Skeletal muscle cell (primary cell): ENCODE data around the gene GPR82.
"Not testable (repeated sequence)": the region's sequence is repeated elsewhere in the genome, so short reads cannot be mapped to it uniquely, and the experiment has no call there.

Experiments
- DNase-seq: peaks from one replicate; pipeline ENCODE4 v3.0.0-alpha.2; 2010; ENCODE audit warnings: low read depth
- H3K4me3 ChIP-seq: 2 replicates; pipeline ENCODE4 v1.5.1; 2011; ENCODE audit warnings: low read depth, mild to moderate bottlenecking, control low read depth, low read length, moderate library complexity

GPR82 gene

GRCh38 chrX:41716767-41717473 lies 7.1 kb upstream of the GPR82 start:
- no peak overlapping the region for H3K4me3 ChIP-seq
- no peak for DNase-seq

DNA sequence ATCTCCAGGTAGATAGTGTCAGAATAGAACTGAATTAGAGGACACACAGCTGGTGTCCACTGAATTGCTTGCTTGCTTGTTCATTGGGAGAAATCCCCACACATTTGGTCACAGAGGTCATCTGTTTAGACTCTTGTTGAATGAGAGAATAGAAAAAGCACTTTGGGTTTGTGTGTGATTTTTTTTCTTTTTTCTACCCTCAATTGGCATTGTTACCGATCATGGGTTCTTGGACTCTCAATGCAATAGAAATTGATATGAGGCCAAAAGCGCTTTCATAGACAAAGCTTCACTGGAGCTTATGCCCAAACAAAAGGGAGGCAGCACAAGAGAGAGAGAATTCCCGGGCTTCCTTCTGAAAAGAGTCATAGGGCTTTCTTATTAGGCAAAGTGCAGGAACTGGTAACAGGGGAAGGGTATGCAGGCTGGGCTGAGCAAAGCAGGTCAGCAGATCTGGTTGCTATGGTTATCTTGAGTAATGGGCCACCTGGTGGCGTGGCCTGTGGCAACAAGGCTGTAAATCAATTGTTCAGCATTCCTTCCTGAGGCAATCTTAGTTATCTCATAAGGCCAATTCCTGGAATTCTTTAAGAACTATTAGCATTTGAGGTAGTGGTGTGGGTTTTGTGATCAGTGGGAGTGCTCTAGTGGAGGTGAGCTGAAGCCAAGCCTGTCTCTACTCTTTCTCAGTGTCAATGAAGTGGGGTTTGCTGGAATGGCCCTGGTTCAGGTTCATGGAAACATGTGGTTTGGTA lies 5.3 kb upstream of the GPR82 start:
- no peak for DNase-seq
- H3K4me3 ChIP-seq, result no peak overlapping the region

- H3K4me3 ChIP-seq, DNase-seq: not testable (repeated sequence)
These were observed 4.4 kb upstream of the GPR82 start for GRCh38 chrX:41719610-41720009.

DNA sequence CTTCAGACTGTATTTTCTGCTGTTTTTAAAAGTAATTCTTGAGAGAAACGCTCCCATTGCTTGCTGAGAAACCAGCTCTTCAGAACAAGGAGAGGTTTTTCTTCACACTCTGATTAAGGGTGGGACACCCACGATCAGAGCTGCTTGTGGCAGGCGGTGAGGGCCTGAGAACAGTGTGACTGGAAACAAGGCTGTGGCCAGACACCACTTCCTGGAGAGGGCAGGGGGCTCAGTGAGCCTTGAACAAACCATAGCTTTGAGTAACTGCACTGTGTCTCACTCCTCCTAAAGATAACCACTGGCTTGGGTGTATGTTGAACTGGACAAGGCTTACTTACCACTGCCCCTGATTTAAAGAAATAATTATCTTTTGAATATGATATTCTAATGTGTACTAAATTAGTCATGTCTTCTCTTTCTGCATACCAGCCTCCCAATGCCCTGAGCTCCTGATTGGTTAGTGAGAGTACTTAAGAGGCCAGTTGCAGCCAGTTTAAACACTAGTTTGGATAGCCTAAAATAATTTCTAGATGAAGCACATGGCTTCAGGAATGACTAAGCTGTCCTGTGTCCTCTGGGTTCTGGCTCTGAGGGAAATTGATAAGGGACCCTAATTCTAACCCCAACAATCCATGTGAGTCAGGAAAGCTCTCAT lies 3.7 kb upstream of the GPR82 start:
- H3K4me3 ChIP-seq, result no peak overlapping the region
- no peak for DNase-seq

DNA sequence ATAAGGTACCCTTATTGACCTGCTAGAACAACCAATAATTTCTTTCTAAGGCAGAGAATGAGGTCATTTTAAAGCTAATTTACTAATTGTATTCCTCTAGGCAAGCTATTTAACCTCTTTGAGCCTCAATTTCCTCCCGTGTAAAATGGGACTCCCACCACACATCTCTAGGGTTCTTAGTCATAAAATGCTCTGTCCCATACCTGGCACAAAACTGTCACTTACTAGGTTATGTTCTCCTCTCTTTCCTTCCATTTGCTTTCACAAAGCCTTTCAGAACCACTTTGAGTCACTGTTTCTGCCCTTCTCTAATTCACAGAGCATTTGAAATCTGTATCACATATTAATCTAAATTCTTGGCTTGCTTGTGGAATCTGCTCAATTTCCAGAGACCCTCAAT lies 2.4 kb upstream of the GPR82 start:
- no peak overlapping the region for H3K4me3 ChIP-seq
- DNase-seq, result no peak

DNA sequence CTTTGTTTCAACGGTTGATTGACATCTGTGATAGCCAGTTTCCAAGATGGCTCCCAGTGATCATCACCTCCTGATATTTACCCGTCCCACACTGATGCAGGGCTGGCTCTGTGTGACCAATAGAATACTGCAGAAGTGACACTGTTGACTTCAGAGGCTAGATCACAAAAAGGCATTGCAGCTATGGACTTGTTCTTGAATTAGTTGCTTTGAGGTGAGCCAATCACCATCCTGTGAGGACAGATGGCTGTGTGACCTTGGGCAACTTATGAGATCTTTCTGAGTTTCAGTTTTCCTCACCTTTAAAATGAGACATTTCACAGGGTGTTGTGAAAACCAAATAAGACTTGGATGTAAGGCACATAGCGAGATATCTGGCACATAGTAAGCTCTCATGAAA lies 1.8 kb upstream of the GPR82 start:
- H3K4me3 ChIP-seq, result no peak overlapping the region

DNA sequence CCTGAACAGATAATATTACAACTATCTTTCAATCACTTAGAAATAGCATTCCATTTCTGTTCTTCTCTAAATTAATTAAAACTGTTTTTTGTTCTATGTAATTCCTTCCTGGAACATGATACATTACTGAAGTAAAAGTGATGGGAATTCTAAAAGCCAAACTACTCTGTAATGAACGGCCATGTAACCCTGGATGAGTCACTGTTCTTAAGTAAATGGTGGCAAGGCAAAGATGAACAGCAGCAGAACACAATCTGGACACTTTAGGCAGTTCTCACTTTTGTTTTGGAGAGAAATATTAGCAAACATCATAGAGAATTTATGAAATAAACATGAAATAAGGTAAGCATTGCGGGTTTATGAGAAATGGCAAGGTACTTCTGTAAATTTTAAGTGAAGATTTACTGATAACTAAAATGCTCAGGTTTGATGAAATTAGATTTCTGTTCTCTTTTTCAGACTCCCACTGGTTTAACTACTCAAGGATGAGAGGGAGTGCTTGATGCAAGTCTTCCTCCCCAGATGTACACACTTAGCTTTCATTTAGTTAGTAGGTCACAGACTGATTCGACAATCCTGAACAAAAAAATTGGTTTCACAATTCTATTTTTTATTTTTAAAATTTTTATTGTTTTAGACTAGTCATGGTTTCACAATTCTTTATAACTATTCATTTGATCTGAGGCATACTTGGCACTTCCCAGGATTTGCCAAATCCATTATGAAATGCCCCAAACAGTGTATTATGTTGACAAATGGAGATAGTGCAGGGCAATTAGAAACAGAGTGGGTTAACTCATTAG lies 964 bp upstream of the GPR82 start:
- no peak for DNase-seq
- H3K4me3 ChIP-seq, result no peak overlapping the region

More for the DNA sequence above, 1.8 kb upstream of the GPR82 start:
- no peak for DNase-seq

DNA sequence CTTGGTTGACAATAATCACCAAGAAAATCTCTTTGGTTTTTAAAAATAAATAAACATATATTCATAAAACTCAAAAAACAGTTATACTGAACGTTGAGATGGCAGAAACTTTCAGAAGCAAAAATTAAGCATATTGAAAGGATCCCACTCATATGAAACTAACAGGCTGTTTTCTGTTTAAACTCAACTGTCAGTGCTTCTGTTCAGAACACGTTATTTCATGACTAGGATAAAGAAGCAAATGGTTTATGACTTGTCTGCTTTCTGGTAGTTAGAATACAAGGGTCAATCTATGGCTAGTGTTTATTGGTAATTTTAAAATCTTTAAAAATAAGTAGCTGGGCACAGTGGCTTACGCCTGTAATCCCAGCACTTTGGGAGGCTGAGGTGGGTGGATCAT lies 4.1 kb downstream of the GPR82 start:
- H3K4me3 ChIP-seq, result no peak overlapping the region
- DNase-seq, result no peak

- no peak for DNase-seq
- H3K4me3 ChIP-seq, result no peak overlapping the region
These were observed 6.1 kb downstream of the GPR82 start for GRCh38 chrX:41730081-41730480.

- DNase-seq, result no peak
- no peak overlapping the region for H3K4me3 ChIP-seq
These were observed 8.3 kb downstream of the GPR82 start for GRCh38 chrX:41732260-41732659.

DNA sequence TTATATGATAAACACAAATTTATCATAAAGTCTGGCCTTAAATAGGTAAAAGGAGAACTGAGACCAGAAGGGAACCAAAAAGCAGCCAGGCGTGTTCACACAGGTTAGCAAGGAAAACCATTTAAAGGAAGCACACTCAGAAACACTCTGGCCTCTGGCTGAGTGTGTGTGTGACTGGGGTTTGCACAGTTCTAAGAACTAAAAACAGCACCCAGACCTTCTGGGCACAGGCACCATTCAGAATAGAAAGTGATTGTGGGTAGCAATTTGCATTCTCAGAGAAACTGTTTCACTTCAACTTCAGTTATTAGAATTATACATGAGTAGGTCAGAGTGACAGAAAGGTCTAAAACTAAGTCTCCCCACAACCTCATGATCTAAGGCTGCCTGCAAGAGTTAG lies 10.0 kb downstream of the GPR82 start:
- DNase-seq, result no peak

GRCh38 chrX:41734530-41734929 lies 10.5 kb downstream of the GPR82 start:
- H3K4me3 ChIP-seq, result no peak overlapping the region
- no peak for DNase-seq

More for the DNA sequence above, 10.0 kb downstream of the GPR82 start:
- no peak overlapping the region for H3K4me3 ChIP-seq

- no peak for DNase-seq
- no peak overlapping the region for H3K4me3 ChIP-seq
These were observed 13.1 kb downstream of the GPR82 start for GRCh38 chrX:41737065-41737464.

GRCh38 chrX:41739871-41740270 lies 15.9 kb downstream of the GPR82 start:
- no peak overlapping the region for H3K4me3 ChIP-seq
- no peak for DNase-seq

DNA sequence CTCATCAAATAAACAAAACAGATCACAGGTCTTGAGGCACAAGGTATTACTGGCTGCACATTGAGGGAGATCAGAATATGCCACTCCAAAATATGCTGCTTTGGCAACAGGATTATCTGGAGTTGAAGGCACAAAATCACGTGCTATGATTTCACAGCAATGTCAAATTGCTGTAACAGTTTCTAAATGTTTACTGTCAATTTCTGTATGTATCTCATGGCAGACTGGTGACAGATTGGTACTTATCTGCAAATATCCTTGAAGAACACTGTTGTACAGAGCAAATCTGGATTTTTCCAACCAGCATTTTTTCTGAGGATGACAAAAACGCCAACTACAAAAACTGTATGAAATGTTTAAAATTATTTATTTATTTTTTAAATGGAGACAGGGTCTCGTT lies 26.7 kb downstream of the GPR82 start:
- DNase-seq, result no peak
- H3K4me3 ChIP-seq, result no peak overlapping the region

GRCh38 chrX:41758401-41758800 lies 34.4 kb downstream of the GPR82 start:
- no peak overlapping the region for H3K4me3 ChIP-seq
- DNase-seq, result no peak

DNA sequence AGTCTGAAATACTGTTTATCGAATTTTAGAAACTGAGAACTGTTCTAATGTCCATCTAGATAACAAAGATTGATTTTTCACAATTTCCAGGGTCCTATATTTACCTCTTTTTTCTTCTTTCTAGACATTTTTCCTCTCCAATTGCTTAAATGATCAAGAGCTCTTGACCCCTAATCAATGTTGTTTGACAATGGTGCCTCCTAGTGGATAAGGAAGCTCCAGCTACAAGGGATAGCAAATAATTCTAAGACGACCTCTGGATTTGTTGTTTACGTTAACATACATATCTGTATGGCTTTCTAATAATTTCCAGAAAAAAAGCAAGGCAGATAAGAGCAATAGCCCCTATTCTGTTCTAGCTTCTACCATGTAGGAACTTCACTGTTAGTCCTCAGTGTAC lies 35.8 kb downstream of the GPR82 start:
- no peak overlapping the region for H3K4me3 ChIP-seq
- DNase-seq, result no peak

GRCh38 chrX:41761169-41761568 lies 37.2 kb downstream of the GPR82 start:
- DNase-seq, result no peak

DNA sequence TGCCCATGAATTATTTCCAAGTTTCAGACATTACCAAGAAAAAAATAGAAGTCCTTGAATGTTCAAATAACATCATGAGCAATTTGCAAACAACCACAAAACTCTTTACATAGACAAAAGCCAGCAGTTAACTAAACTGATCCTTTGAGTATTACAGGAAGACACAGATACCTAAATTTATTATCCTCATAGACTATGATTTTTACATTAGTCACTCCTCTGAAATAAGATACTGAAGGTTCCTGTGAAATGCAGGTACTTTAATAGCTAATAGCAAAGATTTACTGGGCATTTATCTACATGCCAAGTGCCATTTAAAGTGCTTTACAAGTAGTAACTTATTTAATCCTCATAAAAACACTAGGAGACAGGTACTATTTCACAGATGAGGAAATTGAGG lies 37.7 kb downstream of the GPR82 start:
- H3K4me3 ChIP-seq, result no peak overlapping the region
- DNase-seq, result no peak

More at GRCh38 chrX:41761169-41761568, 37.2 kb downstream of the GPR82 start:
- no peak overlapping the region for H3K4me3 ChIP-seq
